B cell (primary cell): ENCODE results near the gene ZNF25. TPM values are rescaled to one million over a fixed set of nuclear protein-coding genes. Genes with fewer than 3 reads are reported as not detected.

Source experiments
- ATAC-seq: fragments of 200-7000 bp; cut with Tn5 transposase; one replicate; pipeline ENCODE4 v1.10.0; 2021; ENCODE audit warnings: low read depth, mild to moderate bottlenecking, moderate number of reproducible peaks, moderate library complexity
- CTCF ChIA-PET: fragments of 350-600 bp; sonication (Branson Sonifier 250); formaldehyde crosslinking; loops from one replicate; lab custom pipeline; 2021; ENCODE audit warnings: antibody characterized with exemption, inconsistent platforms; lab: Charles Lee
- POLR2A ChIA-PET: fragments of 350-600 bp; sonication (Branson Sonifier 250); formaldehyde crosslinking; loops from one replicate; lab custom pipeline; 2021; ENCODE audit warnings: antibody characterized with exemption; lab: Charles Lee
- DNase-seq: peaks from one replicate; pipeline ENCODE4 v3.0.0; 2013
- H2AFZ ChIP-seq: 2 replicates; pipeline ENCODE4 v1.6.1; 2012; ENCODE audit warnings: mild to moderate bottlenecking, low read depth, low read length; ENCODE audit not compliant: insufficient read depth, poor library complexity, severe bottlenecking
- H3K27ac ChIP-seq, 2 donors: 1 replicate in 1 of 2; 2 replicates in 1 of 2; pipeline ENCODE4 v1.5.1; 2012 to 2013; ENCODE audit warnings: low read length in 2 of 2, mild to moderate bottlenecking in 2 of 2, moderate library complexity in 1 of 2
- H3K27me3 ChIP-seq, 4 experiments: fragments of 200-600 bp in 1 of 4; sonication (generic) in 1 of 4; replicated peaks in 1 of 4; 1 replicate in 2 of 4; 2 replicates in 2 of 4; pipeline versions ENCODE4 v1.6.1 to v1.7.0; 2013 to 2016; ENCODE audit warnings: low read length in 3 of 4, mild to moderate bottlenecking in 2 of 4, mixed read lengths in 1 of 4, moderate library complexity in 1 of 4; ENCODE audit not compliant: insufficient read depth in 4 of 4, control insufficient read depth in 3 of 4; ENCODE audit errors: control extremely low read depth in 1 of 4
- H3K36me3 ChIP-seq, 2 experiments: replicated peaks in 1 of 2; 1 replicate in 1 of 2; 2 replicates in 1 of 2; pipeline versions ENCODE4 v1.6.1 to v1.7.1; 2013; ENCODE audit warnings: low read length in 1 of 2; ENCODE audit not compliant: insufficient read depth in 2 of 2, control insufficient read depth in 1 of 2; ENCODE audit errors: control extremely low read depth in 1 of 2, extremely low read depth in 1 of 2
- H3K4me1 ChIP-seq, 2 donors: fragments of 200-600 bp in 1 of 2; sonication (generic) in 1 of 2; 1 replicate in 1 of 2; 2 replicates in 1 of 2; pipeline versions ENCODE4 v1.5.1 to v1.6.1; 2013 to 2017; ENCODE audit warnings: low read length in 2 of 2; ENCODE audit not compliant: control insufficient read depth in 2 of 2, insufficient read depth in 2 of 2
- H3K4me2 ChIP-seq: replicated peaks from 2 replicates; pipeline ENCODE3; 2012; ENCODE audit warnings: mild to moderate bottlenecking, low read depth, low read length; ENCODE audit not compliant: poor library complexity, severe bottlenecking
- H3K4me3 ChIP-seq, 5 experiments: fragments of 200-600 bp in 1 of 5; sonication (generic) in 1 of 5; 1 replicate in 3 of 5; 2 replicates in 2 of 5; pipeline versions ENCODE4 v1.5.1 to v1.7.0; 2011 to 2016; ENCODE audit warnings: low read length in 4 of 5, mild to moderate bottlenecking in 4 of 5, low read depth in 2 of 5, control low read depth in 1 of 5, moderate library complexity in 1 of 5; ENCODE audit not compliant: insufficient read depth in 1 of 5; ENCODE audit errors: control extremely low read depth in 1 of 5, extremely low read depth in 1 of 5
- H3K79me2 ChIP-seq: fragments of 200-600 bp; sonication (generic); one replicate; pipeline ENCODE4 v1.6.0; 2016; ENCODE audit warnings: low read length; ENCODE audit not compliant: control insufficient read depth, insufficient read depth
- H3K9ac ChIP-seq: fragments of 200-600 bp; sonication (generic); 2 replicates; pipeline ENCODE4 v1.6.1; 2017; ENCODE audit warnings: mild to moderate bottlenecking, low read length, moderate library complexity
- H3K9me3 ChIP-seq, 3 donors: one replicate each; pipeline versions ENCODE4 v1.6.1 to v1.7.1; 2013; ENCODE audit warnings: low read length in 2 of 3; ENCODE audit not compliant: control insufficient read depth in 2 of 3, insufficient read depth in 1 of 3; ENCODE audit errors: control extremely low read depth in 1 of 3
- H4K20me1 ChIP-seq: 2 replicates; pipeline ENCODE4 v1.6.0; 2012; ENCODE audit warnings: mild to moderate bottlenecking, low read length; ENCODE audit not compliant: insufficient read depth, control insufficient read depth, poor library complexity, severe bottlenecking
- H3K27ac Mint-ChIP-seq: one replicate; pipeline ENCODE4 v1.8.0; 2021; ENCODE audit warnings: mixed read lengths
- H3K27me3 Mint-ChIP-seq: one replicate; pipeline ENCODE4 v1.8.0; 2021; ENCODE audit warnings: mixed read lengths
- H3K4me1 Mint-ChIP-seq: one replicate; pipeline ENCODE4 v1.8.0; 2021; ENCODE audit warnings: mixed read lengths
- H3K4me3 Mint-ChIP-seq: one replicate; pipeline ENCODE4 v1.8.0; 2021; ENCODE audit warnings: mixed read lengths
- H3K9me3 Mint-ChIP-seq: one replicate; pipeline ENCODE4 v1.8.0; 2022; ENCODE audit warnings: mixed read lengths; ENCODE audit not compliant: insufficient read depth
- CTCF ChIP-seq: fragments of 200-600 bp; IDR thresholded peaks from one replicate; pipeline ENCODE4 v1.8.0; 2022; ENCODE audit warnings: antibody characterized with exemption, mild to moderate bottlenecking
- EZH2 ChIP-seq: IDR thresholded peaks from 2 replicates; pipeline ENCODE4 v1.6.1; 2012; ENCODE audit warnings: borderline replicate concordance, low read depth, mild to moderate bottlenecking, moderate library complexity, low read length; ENCODE audit not compliant: insufficient read depth, poor library complexity, severe bottlenecking
- WGBS: methylation state at CpG from one replicate; pipeline ENCODE4 v1.1.5; 2013; ENCODE audit warnings: missing lambda C conversion rate; ENCODE audit not compliant: insufficient coverage; 5-methylcytosine and 5-hydroxymethylcytosine counted together
- intact Hi-C: fragments of 100-400 bp; cut with micrococcal nuclease; formaldehyde crosslinking; loops from one replicate; pipeline ENCODE4 v1.10.0; 2022
- polyA plus RNA-seq: library from polyadenylated mRNA; depleted of rRNA; stranded (reverse); fragments of >200 nt; gene quantifications from 2 replicates; pipeline ENCODE4 v1.2.3, GENCODE V29; 2012
- total RNA-seq, 2 donors: library from RNA; stranded (reverse); fragments of 120-200 nt in 1 of 2; gene quantifications; 1 replicate in 1 of 2; 2 replicates in 1 of 2; pipeline versions ENCODE4 v1.2.3 to v1.2.4, GENCODE V29; 2013 to 2022

The ZNF25 gene
- total and polyA plus RNA-seq, 2 donors (not counting 1 experiment from before 2014, with no cell fraction given), result 4.1 to 6.4 TPM

GRCh38 chr10:37947526-37947925 lies 28.9 kb downstream of the ZNF25 start:
- ChIA-PET POLR2A (no interaction called here), CTCF (no interaction called here)
- Mint-ChIP-seq H3K4me1 (no peaks in the 10 kb centered on the region), H3K27ac (no peak overlapping the region), H3K27me3 (no peaks in the 10 kb centered on the region), H3K9me3 (peaks cover 5% of the 10 kb centered on the region), H3K4me3 (no peak overlapping the region)
- Histone ChIP-seq H3K27me3 (no peaks in the 10 kb centered on the region), H4K20me1 (no peaks in the 10 kb centered on the region), H3K27ac (no peak overlapping the region), H3K79me2 (no peaks in the 10 kb centered on the region), H3K4me1 (no peaks in the 10 kb centered on the region), H2AFZ (no peak overlapping the region), H3K4me2 (no peak overlapping the region), H3K9me3 (peaks cover 0 to 2% (median 2%) of the 10 kb centered on the region in 3 donors), H3K36me3 (peaks cover 1 to 13% of the 10 kb centered on the region in 2 experiments), H3K4me3 (no peak overlapping the region), H3K9ac (no peak overlapping the region)
- ATAC-seq, result no peak
- no peak for DNase-seq
- TF ChIP-seq EZH2 (no peak), CTCF (no peak)
- intact Hi-C loops, result no loop called here

- no peaks in the 10 kb centered on the region for H3K9me3 ChIP-seq
- no peak overlapping the region for H3K27ac ChIP-seq
- no peaks in the 10 kb centered on the region for H3K4me1 ChIP-seq
- H4K20me1 ChIP-seq, result no peaks in the 10 kb centered on the region
- no peaks in the 10 kb centered on the region for H3K27me3 ChIP-seq
- H3K79me2 ChIP-seq, result no peaks in the 10 kb centered on the region
- 100% methylated on average over 1 of the region's 5 CpGs for WGBS
- no peak overlapping the region for H3K4me3 ChIP-seq
- Mint-ChIP-seq H3K27me3 (no peaks in the 10 kb centered on the region), H3K9me3 (no peaks in the 10 kb centered on the region), H3K4me3 (no peak overlapping the region), H3K4me1 (no peaks in the 10 kb centered on the region), H3K27ac (no peak overlapping the region)
- ATAC-seq (no peak), DNase-seq (no peak)
- no peak overlapping the region for H3K9ac ChIP-seq
- POLR2A ChIA-PET, result no interaction called here
- TF ChIP-seq EZH2, result no peak
- TF ChIP-seq CTCF, result no peak
- H2AFZ ChIP-seq, result no peak overlapping the region
- H3K4me2 ChIP-seq, result no peak overlapping the region
- no peaks in the 10 kb centered on the region for H3K36me3 ChIP-seq
- intact Hi-C loops, result no loop called here
- CTCF ChIA-PET, result no interaction called here
Measured at GRCh38 chr10:37937864-37938263, 38.6 kb downstream of the ZNF25 start.
